ENCODE measurements around the gene PLEKHM1. TPM values are rescaled to one million over a fixed set of nuclear protein-coding genes. Genes with fewer than 3 reads are reported as not detected.

The PLEKHM1 gene
- total and polyA plus RNA-seq, 12 donors: 10.1 to 152 (median 51.6) TPM

DNA sequence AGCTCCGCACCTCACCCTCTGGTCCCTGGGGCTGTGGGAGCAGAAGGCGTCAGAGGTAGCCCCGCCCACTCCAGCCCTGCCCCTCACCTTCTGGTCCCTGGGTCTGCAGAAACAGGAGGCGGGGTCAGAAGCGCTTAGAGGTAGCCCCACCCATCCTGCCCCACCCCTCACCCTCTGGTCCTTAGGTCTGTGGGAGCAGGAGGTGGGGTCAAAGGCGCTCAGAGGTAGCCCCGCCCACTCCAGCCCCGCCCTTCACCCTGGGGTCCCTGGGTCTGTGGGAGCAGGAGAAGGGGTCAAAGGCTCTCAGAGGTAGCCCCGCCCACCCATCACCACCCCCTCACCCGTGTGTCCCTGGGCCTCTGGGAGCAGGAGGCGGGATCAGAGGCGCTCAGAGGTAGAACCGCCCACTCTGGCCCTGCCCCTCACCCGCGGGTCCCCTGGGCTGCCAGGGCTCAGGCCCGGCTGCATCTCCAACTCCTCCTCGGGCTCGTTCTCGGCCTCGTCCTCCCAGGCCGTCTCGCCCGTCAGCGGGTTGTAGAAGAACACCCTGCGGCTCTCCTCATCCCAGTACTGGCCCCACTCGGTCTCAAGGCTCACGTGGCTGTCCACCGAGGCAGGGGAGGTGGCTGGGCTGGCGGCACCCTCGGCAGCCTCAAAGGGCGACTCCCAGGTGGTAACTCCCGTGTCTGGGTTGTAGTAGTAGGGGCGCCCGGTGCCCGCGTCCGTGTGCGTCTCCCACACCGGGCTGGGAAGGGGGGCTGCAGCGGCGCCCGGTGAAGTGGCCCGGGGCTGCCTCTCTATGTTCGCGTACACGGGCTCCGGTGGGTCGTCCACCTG is 85.1 kb downstream of the PLEKHM1 start:
- H3K36me3 ChIP-seq (replicated peaks in 1 of 2): peaks cover 0 to 8% of the 10 kb centered on the region in 2 donors
- WGBS, 4 donors: 35 to 41% (median 39%) methylated on average over 19 to 48 of the region's 48 CpGs
- H3K27me3 ChIP-seq: no peaks in the 10 kb centered on the region
- H3K4me1 ChIP-seq (replicated peaks in 1 of 2): peaks cover 0 to 7% of the 10 kb centered on the region in 2 donors
- TF ChIP-seq, protein P1, sequence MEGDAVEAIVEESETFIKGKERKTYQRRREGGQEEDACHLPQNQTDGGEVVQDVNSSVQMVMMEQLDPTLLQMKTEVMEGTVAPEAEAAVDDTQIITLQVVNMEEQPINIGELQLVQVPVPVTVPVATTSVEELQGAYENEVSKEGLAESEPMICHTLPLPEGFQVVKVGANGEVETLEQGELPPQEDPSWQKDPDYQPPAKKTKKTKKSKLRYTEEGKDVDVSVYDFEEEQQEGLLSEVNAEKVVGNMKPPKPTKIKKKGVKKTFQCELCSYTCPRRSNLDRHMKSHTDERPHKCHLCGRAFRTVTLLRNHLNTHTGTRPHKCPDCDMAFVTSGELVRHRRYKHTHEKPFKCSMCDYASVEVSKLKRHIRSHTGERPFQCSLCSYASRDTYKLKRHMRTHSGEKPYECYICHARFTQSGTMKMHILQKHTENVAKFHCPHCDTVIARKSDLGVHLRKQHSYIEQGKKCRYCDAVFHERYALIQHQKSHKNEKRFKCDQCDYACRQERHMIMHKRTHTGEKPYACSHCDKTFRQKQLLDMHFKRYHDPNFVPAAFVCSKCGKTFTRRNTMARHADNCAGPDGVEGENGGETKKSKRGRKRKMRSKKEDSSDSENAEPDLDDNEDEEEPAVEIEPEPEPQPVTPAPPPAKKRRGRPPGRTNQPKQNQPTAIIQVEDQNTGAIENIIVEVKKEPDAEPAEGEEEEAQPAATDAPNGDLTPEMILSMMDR (IDR thresholded peaks at IDR 0.05): no peak
- no peak for TF ChIP-seq POLR2A (IDR thresholded peaks at IDR 0.05)
- intact Hi-C loops (cut with DNase I): no loop called here
- no peak overlapping the region for H3K4me3 ChIP-seq
- H3K27ac ChIP-seq: no peak overlapping the region
- no peaks in the 10 kb centered on the region for H3K9me3 ChIP-seq (replicated peaks in 1 of 3)
- DNase-seq: peak in 1 of 7 donors; percentile 31

DNA sequence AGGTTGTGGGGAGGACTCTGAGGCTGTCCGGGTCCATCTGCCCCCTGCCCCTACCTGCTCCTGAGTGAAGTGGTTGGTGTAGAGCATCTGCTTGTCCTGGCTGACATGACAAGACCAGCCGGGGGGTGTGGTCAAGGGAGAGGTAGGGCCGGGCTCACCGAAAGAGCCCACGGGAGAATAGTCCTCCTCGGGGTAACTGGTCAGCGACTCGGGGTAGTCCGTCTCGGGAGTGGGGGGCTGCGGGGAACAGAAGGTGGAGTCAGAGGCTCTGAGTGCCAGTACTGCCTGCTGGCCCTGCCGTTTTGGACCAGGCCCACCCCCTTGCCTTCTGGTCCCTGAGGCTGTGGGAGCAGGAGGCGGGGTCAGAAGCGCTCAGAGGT is 85.7 kb downstream of the PLEKHM1 start:
- Histone ChIP-seq H3K27ac (no peak overlapping the region), H3K27me3 (no peaks in the 10 kb centered on the region), H3K36me3 (replicated peaks in 1 of 2) (peaks cover 0 to 8% of the 10 kb centered on the region in 2 donors), H3K4me3 (no peak overlapping the region), H3K4me1 (replicated peaks in 1 of 2) (peaks cover 0 to 7% of the 10 kb centered on the region in 2 donors), H3K9me3 (replicated peaks in 1 of 3) (no peaks in the 10 kb centered on the region)
- intact Hi-C loops (cut with DNase I): no loop called here
- DNase-seq: no peak
- no peak for TF ChIP-seq POLR2A (IDR thresholded peaks at IDR 0.05)
- TF ChIP-seq, protein P1 (IDR thresholded peaks at IDR 0.05): no peak
- 68 to 79% (median 71%) methylated on average over 8 to 14 of the region's 14 CpGs for WGBS, 4 donors

DNA sequence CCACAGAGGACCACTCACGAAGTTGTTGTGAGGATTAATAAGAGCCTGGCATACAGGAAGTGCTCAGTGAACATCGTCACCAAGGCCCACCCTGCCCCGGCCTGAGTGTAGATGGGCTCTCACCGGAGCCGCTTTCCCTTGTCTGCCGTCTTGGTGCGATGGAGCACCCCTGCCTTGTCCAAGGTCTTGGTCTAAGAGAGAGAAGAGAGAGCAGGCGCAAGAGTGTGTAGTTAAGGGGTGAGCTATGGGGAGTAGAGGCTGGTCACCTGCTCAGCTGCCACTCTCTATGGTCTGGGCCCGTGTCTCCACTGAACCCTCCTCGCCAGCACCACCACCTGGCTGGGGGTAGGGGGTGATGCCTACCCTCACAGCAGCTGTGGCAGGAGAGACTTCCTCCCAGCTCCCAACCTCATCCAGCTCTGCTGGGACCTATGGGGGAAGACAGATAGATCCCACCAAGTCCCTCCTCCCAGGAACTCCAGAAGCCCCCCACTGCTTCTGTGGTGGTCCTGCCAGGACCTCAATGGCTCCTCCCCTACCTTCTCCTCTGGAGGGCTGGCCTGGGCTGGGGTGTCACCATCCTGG is 86.5 kb downstream of the PLEKHM1 start:
- intact Hi-C loops (cut with DNase I): no loop called here
- H3K4me3 ChIP-seq: no peak overlapping the region
- no peaks in the 10 kb centered on the region for H3K9me3 ChIP-seq (replicated peaks in 1 of 3)
- no peak overlapping the region for H3K27ac ChIP-seq
- H3K4me1 ChIP-seq (replicated peaks in 1 of 2): peaks cover 0 to 7% of the 10 kb centered on the region in 2 donors
- 94 to 95% (median 95%) methylated on average over 9 to 10 of the region's 10 CpGs for WGBS, 4 donors
- TF ChIP-seq, protein P1 (IDR thresholded peaks at IDR 0.05): no peak
- no peak for TF ChIP-seq POLR2A (IDR thresholded peaks at IDR 0.05)
- DNase-seq: no peak
- H3K27me3 ChIP-seq: no peaks in the 10 kb centered on the region
- H3K36me3 ChIP-seq (replicated peaks in 1 of 2): peaks cover 0 to 8% of the 10 kb centered on the region in 2 donors

DNA sequence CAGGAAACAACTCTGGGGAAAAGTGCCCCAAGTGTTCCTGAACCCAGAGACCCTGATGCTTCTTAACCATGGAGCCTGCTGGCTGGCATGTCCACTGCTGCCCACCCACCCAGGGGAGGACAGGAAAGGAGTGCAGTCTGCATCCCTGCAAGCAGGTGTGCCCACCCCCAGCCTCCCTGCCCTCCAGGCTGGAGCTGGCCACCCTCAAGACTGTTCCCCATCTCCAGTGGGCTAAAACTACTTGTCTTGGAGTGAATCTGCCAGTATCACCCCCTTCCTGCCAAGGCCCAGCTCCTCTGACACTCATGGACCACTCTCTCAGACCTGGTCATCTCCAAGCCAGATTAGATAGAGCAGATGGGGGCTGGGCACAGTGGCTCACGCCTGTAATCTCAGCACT is 87.6 kb downstream of the PLEKHM1 start:
- H3K27ac ChIP-seq: no peak overlapping the region
- H3K4me1 ChIP-seq (replicated peaks in 1 of 2): peaks cover 0 to 7% of the 10 kb centered on the region in 2 donors
- no peak for TF ChIP-seq POLR2A (IDR thresholded peaks at IDR 0.05)
- H3K9me3 ChIP-seq (replicated peaks in 1 of 3): no peaks in the 10 kb centered on the region
- H3K4me3 ChIP-seq: no peak overlapping the region
- intact Hi-C loops (cut with DNase I): no loop called here
- 90 to 100% (median 94%) methylated on average over 1 of the region's 1 CpG; no CpG with 5 or more reads in 1 of the 4 donors for WGBS, 4 donors
- H3K27me3 ChIP-seq: no peaks in the 10 kb centered on the region
- H3K36me3 ChIP-seq (replicated peaks in 1 of 2): peaks cover 0 to 8% of the 10 kb centered on the region in 2 donors
- no peak for DNase-seq
